Measurements from ENCODE around the gene UTP15.

UTP15 gene

DNA sequence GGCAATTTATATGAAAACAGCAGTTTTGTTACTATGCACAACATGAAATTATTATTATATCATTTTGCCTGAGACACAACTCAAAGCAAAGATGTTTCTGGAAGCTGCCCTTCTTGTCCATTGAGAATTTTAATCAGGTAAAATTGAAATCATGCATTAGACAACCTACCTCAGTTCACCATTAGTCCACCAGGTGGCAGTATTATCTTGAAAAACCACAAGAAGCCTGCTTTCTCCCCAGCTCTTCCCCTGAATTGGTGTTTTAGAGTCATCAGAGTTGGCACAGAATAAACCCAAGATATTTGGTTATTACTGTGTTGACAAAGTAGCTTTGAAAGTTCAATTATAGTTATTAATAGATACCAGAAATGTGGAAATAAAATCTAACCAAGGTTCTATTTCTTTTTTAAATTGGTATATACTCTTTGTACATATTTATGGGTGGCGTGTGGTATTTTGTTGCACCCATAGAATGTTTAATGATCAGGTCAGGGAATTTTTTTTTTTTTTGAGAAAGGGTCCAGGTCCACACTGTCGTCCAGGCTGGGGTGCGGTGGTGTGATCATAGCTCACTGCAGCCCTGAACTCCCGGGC, 25.7 kb downstream of the UTP15 start:
- H3K27ac ChIP-seq, result no peak overlapping the region
- CTCF ChIA-PET, result interaction anchor here (0.6 to 6.5 kb wide), 38 partner anchors 9 to 1790 kb away, joined by 3 to 101 read pairs (median 4); partner anchors contain the start of gene ARHGEF28
- POLR2A ChIA-PET (ENCODE audit: low non-redundant PET), result interaction anchor here (0.7 kb wide), 1 partner anchor 202 kb away, joined by 4 read pairs; no protein-coding TSS in a partner anchor
- peak; percentile 84 for DNase-seq (ENCODE audit: low spot score)
- TF ChIP-seq, protein P1, sequence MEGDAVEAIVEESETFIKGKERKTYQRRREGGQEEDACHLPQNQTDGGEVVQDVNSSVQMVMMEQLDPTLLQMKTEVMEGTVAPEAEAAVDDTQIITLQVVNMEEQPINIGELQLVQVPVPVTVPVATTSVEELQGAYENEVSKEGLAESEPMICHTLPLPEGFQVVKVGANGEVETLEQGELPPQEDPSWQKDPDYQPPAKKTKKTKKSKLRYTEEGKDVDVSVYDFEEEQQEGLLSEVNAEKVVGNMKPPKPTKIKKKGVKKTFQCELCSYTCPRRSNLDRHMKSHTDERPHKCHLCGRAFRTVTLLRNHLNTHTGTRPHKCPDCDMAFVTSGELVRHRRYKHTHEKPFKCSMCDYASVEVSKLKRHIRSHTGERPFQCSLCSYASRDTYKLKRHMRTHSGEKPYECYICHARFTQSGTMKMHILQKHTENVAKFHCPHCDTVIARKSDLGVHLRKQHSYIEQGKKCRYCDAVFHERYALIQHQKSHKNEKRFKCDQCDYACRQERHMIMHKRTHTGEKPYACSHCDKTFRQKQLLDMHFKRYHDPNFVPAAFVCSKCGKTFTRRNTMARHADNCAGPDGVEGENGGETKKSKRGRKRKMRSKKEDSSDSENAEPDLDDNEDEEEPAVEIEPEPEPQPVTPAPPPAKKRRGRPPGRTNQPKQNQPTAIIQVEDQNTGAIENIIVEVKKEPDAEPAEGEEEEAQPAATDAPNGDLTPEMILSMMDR (conservative IDR thresholded peaks at IDR 0.05; ENCODE audit: low read depth), result peak; percentile 85

DNA sequence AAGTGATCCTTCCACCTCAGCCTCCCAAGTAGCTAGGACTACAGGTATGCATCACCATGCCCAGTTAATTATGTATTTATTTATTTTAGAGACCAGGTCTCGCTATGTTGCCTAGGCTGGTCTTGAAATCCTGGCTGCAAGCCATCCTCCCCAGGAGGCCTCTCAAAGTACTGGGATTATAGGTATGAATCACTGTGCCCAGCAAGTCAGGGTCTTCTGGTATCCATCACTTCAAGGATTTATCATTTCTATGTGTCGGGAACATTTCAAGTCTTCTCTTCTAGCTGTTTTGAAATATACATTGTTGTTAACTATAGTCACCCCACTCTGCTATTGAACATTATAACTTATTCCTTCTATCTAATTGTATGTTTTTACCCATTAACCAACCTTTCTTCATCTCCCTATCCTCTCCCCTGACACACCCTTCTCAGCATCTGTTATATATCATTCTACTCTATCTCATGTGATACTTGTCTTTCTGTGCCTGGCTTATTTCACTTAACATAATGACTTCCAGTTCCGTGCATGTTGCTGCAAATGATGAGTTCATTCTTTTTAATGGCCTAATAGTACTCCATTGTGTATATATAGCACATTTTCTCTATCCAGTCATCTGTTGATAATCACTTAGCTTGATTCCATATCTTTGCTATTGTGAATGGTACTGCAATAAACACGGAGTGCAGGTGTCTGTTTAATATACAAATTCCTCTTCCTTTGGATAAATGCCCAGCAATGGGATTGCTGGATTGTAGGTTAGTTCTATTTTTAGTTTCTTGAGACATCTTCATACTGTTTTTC, 26.4 kb downstream of the UTP15 start:
- POLR2A ChIA-PET (ENCODE audit: low non-redundant PET), result interaction anchor here (0.7 kb wide), 1 partner anchor 201 kb away, joined by 4 read pairs; no protein-coding TSS in a partner anchor
- no peak for DNase-seq (ENCODE audit: low spot score)
- CTCF ChIA-PET, result interaction anchor here (0.6 to 6.5 kb wide), 29 partner anchors 10 to 1202 kb away, joined by 3 to 101 read pairs (median 4); no protein-coding TSS in a partner anchor
- TF ChIP-seq, protein P1 (conservative IDR thresholded peaks at IDR 0.05; ENCODE audit: low read depth), result no peak
- no peak overlapping the region for H3K27ac ChIP-seq

DNA sequence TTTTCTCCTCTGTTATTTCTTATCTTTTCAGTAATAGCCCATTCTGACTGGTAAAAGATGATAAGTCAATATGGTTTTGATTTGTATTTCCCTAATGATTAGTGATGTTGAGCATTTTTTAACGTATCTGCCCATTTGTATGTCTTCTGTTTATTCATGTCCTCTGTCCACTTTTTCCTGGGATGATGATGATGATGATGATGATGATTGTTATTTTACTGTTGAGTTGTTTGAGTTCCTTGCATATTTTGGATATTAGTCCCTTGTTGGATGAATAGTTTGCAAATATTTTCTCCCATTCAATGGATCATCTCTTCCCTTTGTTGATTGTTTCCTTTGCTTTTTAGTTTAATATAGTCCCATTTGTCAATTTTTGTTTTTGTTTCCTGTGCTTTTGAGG, 27.0 kb downstream of the UTP15 start:
- H3K27ac ChIP-seq, result no peak overlapping the region
- CTCF ChIA-PET, result interaction anchor here (0.7 to 6.5 kb wide), 2 partner anchors 18 to 201 kb away, joined by 4 to 101 read pairs; no protein-coding TSS in a partner anchor
- POLR2A ChIA-PET (ENCODE audit: low non-redundant PET), result no interaction called here
- TF ChIP-seq, protein P1 (conservative IDR thresholded peaks at IDR 0.05; ENCODE audit: low read depth), result no peak
- no peak for DNase-seq (ENCODE audit: low spot score)

DNA sequence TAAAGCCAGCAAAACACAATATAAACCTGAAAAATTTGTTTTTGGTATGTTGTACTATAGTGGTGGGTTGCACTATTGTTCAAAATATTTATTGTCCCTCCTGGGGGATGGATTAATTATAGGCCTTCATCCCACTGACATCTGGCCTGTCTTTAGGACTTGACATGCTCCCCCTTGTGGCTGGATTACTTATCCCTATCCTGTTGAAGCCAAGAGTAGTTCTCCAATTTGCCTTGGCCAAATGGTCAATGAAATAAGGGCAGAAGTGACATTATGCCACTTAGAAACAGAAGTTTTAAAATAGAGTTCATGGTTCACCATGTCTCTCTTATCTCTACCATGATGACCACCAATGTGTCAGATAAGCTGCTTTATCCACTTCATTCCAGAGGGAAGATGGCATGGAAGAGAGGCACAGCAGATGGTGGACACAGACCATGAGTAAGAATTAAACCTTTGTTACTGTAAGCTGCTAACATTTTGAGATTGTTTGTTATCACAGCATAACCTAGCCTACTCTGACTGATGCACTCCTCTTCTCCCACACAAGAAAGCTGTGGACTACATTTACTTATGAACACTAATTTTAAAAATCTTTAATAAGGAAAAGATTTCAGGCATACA, 31.3 kb downstream of the UTP15 start:
- peak; percentile 44 for DNase-seq (ENCODE audit: low spot score)
- no peak overlapping the region for H3K27ac ChIP-seq
- POLR2A ChIA-PET (ENCODE audit: low non-redundant PET), result no interaction called here
- TF ChIP-seq, protein P1 (conservative IDR thresholded peaks at IDR 0.05; ENCODE audit: low read depth), result peak; percentile 69
- CTCF ChIA-PET, result interaction anchor here (0.6 to 1.8 kb wide), 11 partner anchors 8 to 604 kb away, joined by 3 to 10 read pairs (median 3); no protein-coding TSS in a partner anchor

DNA sequence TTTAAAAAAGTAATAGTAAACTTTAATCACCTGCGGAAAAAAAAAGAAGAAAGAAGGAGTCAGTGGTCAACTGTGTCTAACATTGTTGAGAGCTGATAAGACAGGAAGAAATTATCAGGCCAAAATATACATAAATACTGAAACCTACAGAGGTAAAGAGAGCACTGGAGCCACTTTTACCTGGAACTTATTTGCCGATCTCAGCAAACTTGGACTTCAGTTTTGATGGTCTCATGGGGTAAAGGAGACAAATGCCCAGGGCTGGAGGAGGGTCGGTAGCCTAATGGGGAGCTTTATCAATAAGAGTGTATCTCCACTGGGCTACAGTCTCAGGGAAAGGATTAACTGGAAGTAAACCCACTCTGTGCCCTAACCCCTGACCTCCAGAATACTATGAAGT, 33.8 kb downstream of the UTP15 start:
- no peak overlapping the region for H3K27ac ChIP-seq
- CTCF ChIA-PET, result interaction anchor here (0.5 to 0.7 kb wide), 4 partner anchors 8 to 193 kb away, joined by 3 to 6 read pairs (median 4); no protein-coding TSS in a partner anchor
- TF ChIP-seq, protein P1 (conservative IDR thresholded peaks at IDR 0.05; ENCODE audit: low read depth), result no peak
- no peak for DNase-seq (ENCODE audit: low spot score)
- POLR2A ChIA-PET (ENCODE audit: low non-redundant PET), result no interaction called here

DNA sequence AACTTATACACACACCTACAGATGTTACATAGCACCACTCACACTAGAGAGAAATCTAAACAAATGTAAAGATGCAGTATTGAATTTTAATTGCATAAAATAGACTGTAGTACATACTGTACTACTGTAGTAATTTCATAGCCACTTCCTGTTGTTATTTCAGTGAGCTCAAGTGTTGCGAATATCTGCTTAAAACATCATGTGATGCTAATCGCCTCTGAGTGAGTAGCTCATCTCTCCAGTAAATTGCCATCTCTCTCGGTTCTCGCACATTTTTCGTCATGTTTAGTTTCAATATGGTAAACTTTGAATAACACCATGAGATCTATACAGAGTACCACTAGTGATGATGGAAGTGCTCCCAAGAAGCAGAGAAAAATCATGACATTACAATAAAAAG, 38.5 kb downstream of the UTP15 start:
- CTCF ChIA-PET, result no interaction called here
- H3K27ac ChIP-seq, result no peak overlapping the region
- TF ChIP-seq, protein P1 (conservative IDR thresholded peaks at IDR 0.05; ENCODE audit: low read depth), result no peak
- no peak for DNase-seq (ENCODE audit: low spot score)
- POLR2A ChIA-PET (ENCODE audit: low non-redundant PET), result no interaction called here
